ENCODE results near the gene DNM1.

DNM1 gene

DNA sequence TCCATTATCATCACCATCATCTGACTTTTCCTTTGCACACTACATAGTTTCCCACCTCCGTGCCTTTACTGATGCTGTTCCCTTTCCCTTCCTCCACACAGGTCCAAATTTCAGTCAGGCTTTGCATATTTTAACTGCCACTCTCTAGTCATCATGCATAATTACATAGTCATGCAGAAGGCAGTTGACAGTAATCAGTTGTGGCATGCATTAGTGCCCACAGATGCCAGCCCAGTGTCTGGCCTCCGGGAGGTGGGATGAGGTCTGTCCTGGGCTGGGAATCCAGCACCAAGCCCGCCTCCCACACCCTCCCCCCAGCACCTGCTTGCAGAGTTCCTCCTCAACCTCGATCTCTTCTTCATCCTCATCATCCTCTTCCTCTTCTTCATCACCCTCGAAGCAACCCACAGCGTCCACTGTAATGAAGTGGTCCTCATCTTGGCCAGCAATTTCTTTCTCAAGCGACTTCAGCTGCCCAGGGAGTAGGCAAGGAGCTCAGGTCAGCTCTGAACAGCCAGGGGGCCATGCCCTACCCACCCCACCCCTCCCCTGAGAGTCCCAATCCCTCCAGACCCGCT is 34.4 kb upstream of the DNM1 start:
- TF ChIP-seq TAF1 (IDR thresholded peaks at IDR 0.05; ENCODE audit: low read depth) (no peak), CEBPB (IDR thresholded peaks at IDR 0.05) (no peak), NFIC (IDR thresholded peaks at IDR 0.05) (no peak), FOXM1 (IDR thresholded peaks at IDR 0.05; ENCODE audit: borderline replicate concordance, low read depth) (no peak), ZBTB7A (IDR thresholded peaks at IDR 0.05; ENCODE audit: low read depth) (no peak)

DNA sequence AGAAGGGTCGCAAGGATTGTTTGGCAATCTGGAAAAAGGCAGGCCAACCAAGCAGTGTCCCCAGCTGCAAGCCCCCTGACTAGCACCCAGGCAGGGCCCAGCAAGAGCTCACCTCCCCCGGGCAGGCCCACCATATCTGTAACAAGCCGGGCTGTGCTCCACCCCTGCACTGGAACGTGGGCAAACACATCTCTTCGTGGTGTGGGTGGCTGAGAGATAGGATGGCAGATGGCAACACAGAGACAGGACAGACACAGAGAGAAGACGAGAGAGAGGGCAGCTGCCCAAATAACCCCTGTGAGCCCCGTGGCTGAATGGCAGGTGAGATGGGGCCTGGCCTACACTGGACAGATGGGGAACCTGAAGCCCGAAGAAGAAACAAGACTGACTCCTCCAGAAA is 33.7 kb upstream of the DNM1 start:
- TF ChIP-seq EP300 (IDR thresholded peaks at IDR 0.05; ENCODE audit: borderline replicate concordance) (no peak), EGR1 (IDR thresholded peaks at IDR 0.05) (no peak), TEAD4 (IDR thresholded peaks at IDR 0.05) (no peak), FOXM1 (IDR thresholded peaks at IDR 0.05; ENCODE audit: borderline replicate concordance, low read depth) (no peak), YY1 (IDR thresholded peaks at IDR 0.05; ENCODE audit: low read depth) (no peak)
- TF ChIP-seq, protein P1, sequence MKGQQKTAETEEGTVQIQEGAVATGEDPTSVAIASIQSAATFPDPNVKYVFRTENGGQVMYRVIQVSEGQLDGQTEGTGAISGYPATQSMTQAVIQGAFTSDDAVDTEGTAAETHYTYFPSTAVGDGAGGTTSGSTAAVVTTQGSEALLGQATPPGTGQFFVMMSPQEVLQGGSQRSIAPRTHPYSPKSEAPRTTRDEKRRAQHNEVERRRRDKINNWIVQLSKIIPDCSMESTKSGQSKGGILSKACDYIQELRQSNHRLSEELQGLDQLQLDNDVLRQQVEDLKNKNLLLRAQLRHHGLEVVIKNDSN (IDR thresholded peaks at IDR 0.05): no peak

DNA sequence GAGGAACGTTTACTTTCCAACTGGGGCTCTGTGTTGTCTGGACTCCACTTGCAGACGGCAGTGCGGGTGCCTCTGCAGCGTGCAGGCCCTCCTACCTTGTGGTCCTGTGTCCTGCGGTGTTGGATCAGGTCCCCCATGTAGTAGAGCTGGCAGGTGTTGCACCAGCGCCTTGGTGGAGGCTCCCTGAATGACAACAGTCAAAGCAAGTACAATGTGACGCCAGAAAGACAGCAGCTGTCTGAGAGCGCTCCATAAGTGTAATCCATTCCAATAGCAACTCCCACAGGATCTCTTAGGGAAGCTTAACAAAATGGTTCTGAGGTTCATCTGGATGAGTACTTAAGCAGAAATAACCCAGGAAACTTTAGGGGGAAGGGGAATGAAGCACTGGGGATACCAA is 33.3 kb upstream of the DNM1 start:
- TF ChIP-seq, protein P1 (IDR thresholded peaks at IDR 0.05): no peak
- no peak for TF ChIP-seq TEAD4 (IDR thresholded peaks at IDR 0.05)
- TF ChIP-seq TAF1 (IDR thresholded peaks at IDR 0.05; ENCODE audit: low read depth): no peak
- TF ChIP-seq RAD21 (IDR thresholded peaks at IDR 0.05; ENCODE audit: low read depth): no peak
- no peak for TF ChIP-seq EGR1 (IDR thresholded peaks at IDR 0.05)

DNA sequence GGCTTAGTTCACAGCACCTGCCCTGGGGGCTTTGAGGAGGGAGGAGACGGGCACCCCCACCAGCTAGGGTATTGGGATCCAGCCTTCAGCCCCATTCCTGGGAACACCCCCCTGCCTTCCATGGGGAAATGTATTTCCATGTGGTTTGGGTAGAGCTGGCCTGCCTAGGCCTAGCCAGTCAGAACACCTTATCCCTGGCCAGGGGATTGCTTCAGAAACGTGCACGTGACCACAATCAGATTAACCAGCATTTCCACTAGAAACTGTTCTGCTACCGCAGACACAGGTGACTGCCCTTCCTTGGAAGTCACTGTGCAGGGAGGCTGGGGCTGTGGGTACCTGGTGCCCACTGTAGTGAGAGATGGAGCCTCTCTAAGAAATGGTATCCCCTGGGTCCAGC is 29.1 kb upstream of the DNM1 start:
- no peak for TF ChIP-seq FOXM1 (IDR thresholded peaks at IDR 0.05; ENCODE audit: borderline replicate concordance, low read depth)
- TF ChIP-seq, protein P2, sequence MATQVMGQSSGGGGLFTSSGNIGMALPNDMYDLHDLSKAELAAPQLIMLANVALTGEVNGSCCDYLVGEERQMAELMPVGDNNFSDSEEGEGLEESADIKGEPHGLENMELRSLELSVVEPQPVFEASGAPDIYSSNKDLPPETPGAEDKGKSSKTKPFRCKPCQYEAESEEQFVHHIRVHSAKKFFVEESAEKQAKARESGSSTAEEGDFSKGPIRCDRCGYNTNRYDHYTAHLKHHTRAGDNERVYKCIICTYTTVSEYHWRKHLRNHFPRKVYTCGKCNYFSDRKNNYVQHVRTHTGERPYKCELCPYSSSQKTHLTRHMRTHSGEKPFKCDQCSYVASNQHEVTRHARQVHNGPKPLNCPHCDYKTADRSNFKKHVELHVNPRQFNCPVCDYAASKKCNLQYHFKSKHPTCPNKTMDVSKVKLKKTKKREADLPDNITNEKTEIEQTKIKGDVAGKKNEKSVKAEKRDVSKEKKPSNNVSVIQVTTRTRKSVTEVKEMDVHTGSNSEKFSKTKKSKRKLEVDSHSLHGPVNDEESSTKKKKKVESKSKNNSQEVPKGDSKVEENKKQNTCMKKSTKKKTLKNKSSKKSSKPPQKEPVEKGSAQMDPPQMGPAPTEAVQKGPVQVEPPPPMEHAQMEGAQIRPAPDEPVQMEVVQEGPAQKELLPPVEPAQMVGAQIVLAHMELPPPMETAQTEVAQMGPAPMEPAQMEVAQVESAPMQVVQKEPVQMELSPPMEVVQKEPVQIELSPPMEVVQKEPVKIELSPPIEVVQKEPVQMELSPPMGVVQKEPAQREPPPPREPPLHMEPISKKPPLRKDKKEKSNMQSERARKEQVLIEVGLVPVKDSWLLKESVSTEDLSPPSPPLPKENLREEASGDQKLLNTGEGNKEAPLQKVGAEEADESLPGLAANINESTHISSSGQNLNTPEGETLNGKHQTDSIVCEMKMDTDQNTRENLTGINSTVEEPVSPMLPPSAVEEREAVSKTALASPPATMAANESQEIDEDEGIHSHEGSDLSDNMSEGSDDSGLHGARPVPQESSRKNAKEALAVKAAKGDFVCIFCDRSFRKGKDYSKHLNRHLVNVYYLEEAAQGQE (IDR thresholded peaks at IDR 0.05; ENCODE audit: low read depth): no peak
- TF ChIP-seq, protein P1 (IDR thresholded peaks at IDR 0.05): 0 out of 2 replicates have a peak, but pooled peaks have one; percentile 37
- TF ChIP-seq EP300 (IDR thresholded peaks at IDR 0.05; ENCODE audit: borderline replicate concordance): no peak

DNA sequence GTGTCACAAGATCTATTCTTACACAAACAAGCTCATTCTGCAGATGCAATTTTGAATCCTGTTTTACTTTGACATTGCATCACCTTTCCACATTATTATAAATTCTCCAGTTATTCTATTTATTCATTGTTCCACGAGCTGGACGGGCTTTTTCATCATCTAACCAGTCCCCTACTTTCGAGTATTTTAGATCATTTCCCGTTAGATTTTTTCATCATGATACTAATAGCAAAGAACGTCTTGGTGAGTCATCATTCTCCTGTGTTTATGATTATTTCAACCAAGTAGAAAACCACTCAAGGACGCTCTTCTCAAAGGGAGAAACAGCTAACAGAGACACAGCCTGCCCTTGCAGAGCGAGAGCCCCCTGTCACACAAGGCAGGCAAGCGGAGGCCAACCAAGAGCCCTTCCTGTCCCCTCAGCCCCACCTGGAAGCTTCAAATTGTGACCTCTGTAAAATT is 28.0 kb upstream of the DNM1 start:
- TF ChIP-seq, protein P1 (IDR thresholded peaks at IDR 0.05): no peak
- TF ChIP-seq EGR1 (IDR thresholded peaks at IDR 0.05) (no peak), ZBTB7A (IDR thresholded peaks at IDR 0.05; ENCODE audit: low read depth) (no peak), CEBPB (IDR thresholded peaks at IDR 0.05) (no peak), NFIC (IDR thresholded peaks at IDR 0.05) (no peak), EP300 (IDR thresholded peaks at IDR 0.05; ENCODE audit: borderline replicate concordance) (no peak), CREB1 (IDR thresholded peaks at IDR 0.05; ENCODE audit: low read depth) (no peak), RAD21 (IDR thresholded peaks at IDR 0.05; ENCODE audit: low read depth) (no peak), TAF1 (IDR thresholded peaks at IDR 0.05; ENCODE audit: low read depth) (no peak), TCF12 (IDR thresholded peaks at IDR 0.05; ENCODE audit: low read depth) (no peak), FOXM1 (IDR thresholded peaks at IDR 0.05; ENCODE audit: borderline replicate concordance, low read depth) (no peak), TEAD4 (IDR thresholded peaks at IDR 0.05) (no peak)
- TF ChIP-seq, protein P3, sequence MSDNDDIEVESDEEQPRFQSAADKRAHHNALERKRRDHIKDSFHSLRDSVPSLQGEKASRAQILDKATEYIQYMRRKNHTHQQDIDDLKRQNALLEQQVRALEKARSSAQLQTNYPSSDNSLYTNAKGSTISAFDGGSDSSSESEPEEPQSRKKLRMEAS (IDR thresholded peaks at IDR 0.05): no peak

DNA sequence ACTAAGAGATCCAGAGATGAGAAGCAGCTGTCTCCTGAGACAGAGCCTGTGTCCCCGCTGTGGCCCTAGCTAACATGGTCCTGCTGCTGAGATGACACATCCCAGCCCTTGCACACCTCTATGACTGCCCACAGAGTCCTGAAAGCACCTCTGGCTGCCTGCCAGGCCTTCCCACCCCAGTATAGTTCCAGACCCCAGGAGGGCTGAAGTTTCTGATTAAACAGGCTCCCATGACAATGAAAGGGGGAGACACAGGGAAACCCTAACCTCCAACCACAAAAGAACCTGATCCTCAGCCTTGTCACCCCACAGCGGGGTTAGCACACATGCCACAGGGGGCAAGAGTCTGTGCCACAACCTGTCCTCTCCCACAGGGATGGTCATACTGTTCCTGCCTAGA is 27.5 kb upstream of the DNM1 start:
- TF ChIP-seq EGR1 (IDR thresholded peaks at IDR 0.05) (0 out of 2 replicates have a peak, but pooled peaks have one; percentile 16), RAD21 (IDR thresholded peaks at IDR 0.05; ENCODE audit: low read depth) (no peak), TCF12 (IDR thresholded peaks at IDR 0.05; ENCODE audit: low read depth) (peak; percentile 70), TEAD4 (IDR thresholded peaks at IDR 0.05) (peak; percentile 60), CEBPB (IDR thresholded peaks at IDR 0.05) (no peak), CREB1 (IDR thresholded peaks at IDR 0.05; ENCODE audit: low read depth) (no peak), EP300 (IDR thresholded peaks at IDR 0.05; ENCODE audit: borderline replicate concordance) (peak; percentile 82), ZBTB7A (IDR thresholded peaks at IDR 0.05; ENCODE audit: low read depth) (0 out of 2 replicates have a peak, but pooled peaks have one; percentile 31), NFIC (IDR thresholded peaks at IDR 0.05) (peak; percentile 92), FOXM1 (IDR thresholded peaks at IDR 0.05; ENCODE audit: borderline replicate concordance, low read depth) (peak; percentile 39)
- TF ChIP-seq, protein P3 (IDR thresholded peaks at IDR 0.05): peak; percentile 26; the same call in 1 of the 2 replicates

DNA sequence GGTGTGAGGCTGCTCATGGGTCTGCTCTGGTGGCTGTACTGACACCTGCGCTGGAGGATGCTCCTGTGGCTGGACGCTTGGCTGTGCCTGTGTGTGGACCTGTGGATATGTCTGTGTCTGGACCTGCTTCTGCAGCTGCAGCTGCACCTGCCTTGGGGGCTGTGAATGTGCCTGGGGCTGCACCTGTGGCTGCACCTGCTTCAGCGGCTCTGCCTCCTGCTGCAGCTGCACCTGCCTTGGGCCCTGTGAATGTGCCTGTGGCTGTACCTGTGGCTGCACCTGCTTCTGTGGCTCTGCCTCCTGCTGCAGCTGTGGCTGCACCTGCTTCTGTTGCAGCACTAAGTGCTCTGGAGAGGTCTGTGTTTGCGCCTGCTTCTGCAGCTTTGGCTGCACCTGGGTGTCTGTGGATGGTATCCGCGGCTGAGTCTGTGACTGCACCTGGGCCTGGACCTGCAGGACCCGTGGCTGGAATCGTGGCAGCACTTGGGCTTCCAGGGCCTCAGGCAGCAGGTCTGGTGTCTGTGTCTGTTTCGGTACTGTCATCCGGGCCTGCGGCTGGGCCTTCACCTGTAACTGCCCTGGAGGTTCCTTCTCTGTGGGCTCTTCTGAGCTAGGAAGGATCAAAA is 24.3 kb upstream of the DNM1 start:
- TF ChIP-seq TAF1 (IDR thresholded peaks at IDR 0.05; ENCODE audit: low read depth): no peak
- no peak for TF ChIP-seq CREB1 (IDR thresholded peaks at IDR 0.05; ENCODE audit: low read depth)
- no peak for TF ChIP-seq TCF12 (IDR thresholded peaks at IDR 0.05; ENCODE audit: low read depth)
- TF ChIP-seq FOXM1 (IDR thresholded peaks at IDR 0.05; ENCODE audit: borderline replicate concordance, low read depth): no peak
- TF ChIP-seq EP300 (IDR thresholded peaks at IDR 0.05; ENCODE audit: borderline replicate concordance): no peak
- no peak for TF ChIP-seq RAD21 (IDR thresholded peaks at IDR 0.05; ENCODE audit: low read depth)
- TF ChIP-seq, protein P2 (IDR thresholded peaks at IDR 0.05; ENCODE audit: low read depth): no peak
- no peak for TF ChIP-seq NFIC (IDR thresholded peaks at IDR 0.05)
- TF ChIP-seq EGR1 (IDR thresholded peaks at IDR 0.05): no peak
- TF ChIP-seq, protein P1 (IDR thresholded peaks at IDR 0.05): no peak
- TF ChIP-seq, protein P3 (IDR thresholded peaks at IDR 0.05): no peak
- TF ChIP-seq ZBTB7A (IDR thresholded peaks at IDR 0.05; ENCODE audit: low read depth): no peak
